CD4-positive, alpha-beta T cell treated with Interleukin-4 for 4 hours (primary cell): ENCODE data around the gene KRTAP9-6.
A peak's percentile ranks its signal among the peaks of the same experiment; 100 is the strongest.
"Not testable (repeated sequence)": the region's sequence is repeated elsewhere in the genome, so short reads cannot be mapped to it uniquely, and the experiment has no call there.

Experiments
- DNase-seq: peaks from one replicate; pipeline ENCODE4 v3.0.0-alpha.2; 2020

The KRTAP9-6 gene

GRCh38 chr17:41271858-41272257, 6.7 kb downstream of the KRTAP9-6 start:
- DNase-seq, result no peak

GRCh38 chr17:41275648-41276190, 10.5 kb downstream of the KRTAP9-6 start, which contains the start of gene KRTAP9-7:
TSS of gene KRTAP9-7 (plus strand) at chr17:41275698. CDS start at chr17:41275698, 0 bp downstream.
- not testable (repeated sequence) for DNase-seq

- DNase-seq, result no peak
Measured at GRCh38 chr17:41278176-41278955, 13.2 kb downstream of the KRTAP9-6 start.

GRCh38 chr17:41284043-41284442, 18.9 kb downstream of the KRTAP9-6 start:
- DNase-seq, result no peak

GRCh38 chr17:41284546-41284945, 19.4 kb downstream of the KRTAP9-6 start:
- DNase-seq, result no peak

- DNase-seq, result no peak
Measured at GRCh38 chr17:41287050-41287449, 21.9 kb downstream of the KRTAP9-6 start.

GRCh38 chr17:41294016-41294415, 28.8 kb downstream of the KRTAP9-6 start:
- DNase-seq, result no peak

- no peak for DNase-seq
Measured at GRCh38 chr17:41296846-41297245, 31.7 kb downstream of the KRTAP9-6 start.

- no peak for DNase-seq
Measured at GRCh38 chr17:41298458-41299135, 33.4 kb downstream of the KRTAP9-6 start.

- DNase-seq, result no peak
Measured at GRCh38 chr17:41301204-41301790, 36.1 kb downstream of the KRTAP9-6 start.

GRCh38 chr17:41301916-41302901, 37.0 kb downstream of the KRTAP9-6 start, which contains the start of gene KRTAP29-1:
TSS of gene KRTAP29-1 (minus strand) at chr17:41302851. CDS start at chr17:41302851, 0 bp downstream.
- DNase-seq, result no peak

GRCh38 chr17:41302981-41303380, 37.8 kb downstream of the KRTAP9-6 start:
- no peak for DNase-seq

GRCh38 chr17:41304091-41304490, 38.9 kb downstream of the KRTAP9-6 start:
- no peak for DNase-seq

GRCh38 chr17:41307647-41308046, 42.5 kb downstream of the KRTAP9-6 start:
- no peak for DNase-seq

- DNase-seq, result peak; percentile 94
Measured at GRCh38 chr17:41308251-41308917, 43.2 kb downstream of the KRTAP9-6 start.

- DNase-seq, result peak; percentile 70
Measured at GRCh38 chr17:41308918-41309359, 43.8 kb downstream of the KRTAP9-6 start, which contains the start of gene KRTAP16-1. TSS of gene KRTAP16-1 (minus strand) at chr17:41309309. CDS start at chr17:41309253, 56 bp downstream.

- DNase-seq, result no peak
Measured at GRCh38 chr17:41311111-41311510, 45.9 kb downstream of the KRTAP9-6 start.

GRCh38 chr17:41315204-41315794, 50.1 kb downstream of the KRTAP9-6 start, which contains the start of gene KRTAP17-1:
TSS of gene KRTAP17-1 (minus strand) at chr17:41315710. CDS start at chr17:41315650, 60 bp downstream.
- no peak for DNase-seq
